OCI-LY3 (cell line): ENCODE measurements around the gene NCKAP5.

Source experiments
- H2AFZ ChIP-seq: fragments of 200-600, 300-600 bp; shearing (Covaris generic); 2 replicates; pipeline ENCODE4 v1.6.0; 2014; ENCODE audit warnings: antibody characterized with exemption, low read depth, low read length
- H3K27ac ChIP-seq: fragments of 200-600, 300-600 bp; sonication (generic); 2 replicates; pipeline ENCODE4 v1.5.1; 2014; ENCODE audit warnings: mild to moderate bottlenecking, low read length, moderate library complexity, mixed read lengths
- H3K27me3 ChIP-seq: fragments of 200-600, 300-600 bp; sonication (generic); 2 replicates; pipeline ENCODE4 v1.6.1; 2014; ENCODE audit warnings: low read depth, low read length, mixed read lengths
- H3K36me3 ChIP-seq: fragments of 200-600, 300-600 bp; sonication (generic); replicated peaks from 2 replicates; pipeline ENCODE3; 2014; ENCODE audit warnings: low read depth, low read length, mixed read lengths
- H3K4me1 ChIP-seq: fragments of 300-600, 200-600 bp; sonication (generic); 2 replicates; pipeline ENCODE4 v1.6.1; 2014; ENCODE audit warnings: low read length, mixed read lengths
- H3K4me2 ChIP-seq: fragments of 200-600, 300-600 bp; sonication (generic); 2 replicates; pipeline ENCODE4 v1.6.1; 2014; ENCODE audit warnings: low read length, mixed read lengths
- H3K4me3 ChIP-seq: fragments of 300-600, 200-600 bp; sonication (generic); 2 replicates; pipeline ENCODE4 v1.5.1; 2014; ENCODE audit warnings: antibody characterized with exemption, mild to moderate bottlenecking, low read length, moderate library complexity
- H3K79me2 ChIP-seq: fragments of 300-600, 200-600 bp; shearing (Covaris generic); 2 replicates; pipeline ENCODE4 v1.6.1; 2014; ENCODE audit warnings: mild to moderate bottlenecking, low read length, mixed read lengths
- H3K9ac ChIP-seq: fragments of 300-600, 200-600 bp; shearing (Covaris generic); 2 replicates; pipeline ENCODE4 v1.6.0; 2014; ENCODE audit warnings: mild to moderate bottlenecking, low read length, moderate library complexity
- H3K9me3 ChIP-seq: fragments of 200-600, 300-600 bp; shearing (Covaris generic); 2 replicates; pipeline ENCODE4 v1.6.1; 2014; ENCODE audit warnings: low read length, mixed read lengths; ENCODE audit not compliant: insufficient read depth
- H4K20me1 ChIP-seq: fragments of 200-600, 300-600 bp; sonication (generic); 2 replicates; pipeline ENCODE4 v1.6.1; 2016; ENCODE audit warnings: low read length, mixed read lengths; ENCODE audit not compliant: insufficient read depth
- CTCF ChIP-seq: fragments of 200-600, 300-600 bp; sonication (generic); IDR thresholded peaks from 2 replicates; pipeline ENCODE4 v1.5.1; 2014; ENCODE audit warnings: antibody characterized with exemption, low read length, low read depth
- EZH2phosphoT487 ChIP-seq: fragments of 200-600 bp; shearing (Covaris generic); IDR thresholded peaks from 2 replicates; pipeline ENCODE4 v1.6.1; 2018; ENCODE audit warnings: antibody characterized with exemption, mixed run types, low read depth

The NCKAP5 gene

GRCh38 chr2:132877923-132878322 is 690.3 kb downstream of the NCKAP5 start:
- Histone ChIP-seq H3K9me3 (no peaks in the 10 kb centered on the region), H3K79me2 (no peaks in the 10 kb centered on the region), H3K27ac (no peak overlapping the region), H3K4me3 (no peak overlapping the region), H3K36me3 (no peaks in the 10 kb centered on the region), H3K4me1 (no peaks in the 10 kb centered on the region), H3K9ac (no peak overlapping the region), H3K27me3 (no peaks in the 10 kb centered on the region), H3K4me2 (no peak overlapping the region), H4K20me1 (no peaks in the 10 kb centered on the region), H2AFZ (no peak overlapping the region)
- TF ChIP-seq EZH2phosphoT487, result no peak
- TF ChIP-seq CTCF, result no peak

GRCh38 chr2:132876745-132877391 is 691.4 kb downstream of the NCKAP5 start:
- Histone ChIP-seq H2AFZ (no peak overlapping the region), H3K4me1 (no peaks in the 10 kb centered on the region), H3K9me3 (no peaks in the 10 kb centered on the region), H4K20me1 (no peaks in the 10 kb centered on the region), H3K4me3 (no peak overlapping the region), H3K36me3 (no peaks in the 10 kb centered on the region), H3K9ac (no peak overlapping the region), H3K27ac (no peak overlapping the region), H3K27me3 (no peaks in the 10 kb centered on the region), H3K4me2 (no peak overlapping the region), H3K79me2 (no peaks in the 10 kb centered on the region)
- TF ChIP-seq EZH2phosphoT487 (no peak), CTCF (no peak)

GRCh38 chr2:132875193-132875592 is 693.1 kb downstream of the NCKAP5 start:
- H2AFZ ChIP-seq, result no peak overlapping the region
- no peaks in the 10 kb centered on the region for H3K27me3 ChIP-seq
- no peak overlapping the region for H3K4me3 ChIP-seq
- no peak for TF ChIP-seq CTCF
- no peak for TF ChIP-seq EZH2phosphoT487
- no peaks in the 10 kb centered on the region for H3K4me1 ChIP-seq
- no peaks in the 10 kb centered on the region for H3K9me3 ChIP-seq
- H3K36me3 ChIP-seq, result no peaks in the 10 kb centered on the region
- H4K20me1 ChIP-seq, result no peaks in the 10 kb centered on the region
- no peak overlapping the region for H3K4me2 ChIP-seq
- H3K9ac ChIP-seq, result no peak overlapping the region
- H3K27ac ChIP-seq, result no peak overlapping the region
- no peaks in the 10 kb centered on the region for H3K79me2 ChIP-seq

- TF ChIP-seq EZH2phosphoT487, result no peak
- TF ChIP-seq CTCF, result no peak
- Histone ChIP-seq H3K4me1 (no peaks in the 10 kb centered on the region), H3K79me2 (no peaks in the 10 kb centered on the region), H3K4me3 (no peak overlapping the region), H3K36me3 (no peaks in the 10 kb centered on the region), H3K9me3 (no peaks in the 10 kb centered on the region), H3K4me2 (no peak overlapping the region), H3K27me3 (no peaks in the 10 kb centered on the region), H2AFZ (no peak overlapping the region), H3K27ac (no peak overlapping the region), H3K9ac (no peak overlapping the region), H4K20me1 (no peaks in the 10 kb centered on the region)
These were observed 694.5 kb downstream of the NCKAP5 start for GRCh38 chr2:132873738-132874137.
